Hepatocyte (in vitro differentiated cells): Measurements from ENCODE around the gene JAKMIP3.

Experiments
- EZH2 ChIP-seq: fragments of 200-600 bp; sonication (generic); IDR thresholded peaks from 2 replicates; pipeline ENCODE4 v1.6.1; 2016; ENCODE audit warnings: antibody characterized with exemption, mild to moderate bottlenecking, borderline replicate concordance
- TF ChIP-seq, protein P1 (sequence below): fragments of 200-600 bp; sonication (generic); IDR thresholded peaks from 2 replicates; pipeline ENCODE4 v1.5.1; 2016; ENCODE audit warnings: antibody characterized with exemption, mild to moderate bottlenecking; ENCODE audit not compliant: poor library complexity

DNA sequence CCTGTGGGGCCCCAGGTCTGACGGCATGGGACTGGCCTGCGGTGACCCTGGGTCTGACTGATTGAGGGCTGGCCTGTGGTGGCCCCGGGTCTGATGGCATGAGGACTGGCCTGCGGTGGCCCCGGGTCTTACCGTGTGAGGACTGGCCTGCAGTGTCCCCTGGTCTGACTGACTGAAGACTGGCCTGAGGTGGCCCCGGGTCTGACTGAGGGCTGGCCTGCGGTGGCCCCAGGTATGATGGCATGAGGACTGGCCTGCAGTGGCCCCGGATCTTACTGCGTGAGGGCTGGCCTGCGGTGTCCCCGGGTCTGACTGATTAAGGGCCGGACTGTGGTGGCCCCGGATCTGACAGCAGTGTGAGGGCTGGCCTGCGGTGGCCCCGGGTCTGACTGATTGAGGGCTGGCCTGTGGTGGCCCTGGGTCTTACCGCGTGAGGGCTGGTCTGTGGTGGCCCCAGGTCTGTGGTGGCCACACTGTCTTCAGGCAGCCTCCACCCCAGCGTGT is 10.9 kb downstream of the JAKMIP3 start:
- TF ChIP-seq, protein P1, sequence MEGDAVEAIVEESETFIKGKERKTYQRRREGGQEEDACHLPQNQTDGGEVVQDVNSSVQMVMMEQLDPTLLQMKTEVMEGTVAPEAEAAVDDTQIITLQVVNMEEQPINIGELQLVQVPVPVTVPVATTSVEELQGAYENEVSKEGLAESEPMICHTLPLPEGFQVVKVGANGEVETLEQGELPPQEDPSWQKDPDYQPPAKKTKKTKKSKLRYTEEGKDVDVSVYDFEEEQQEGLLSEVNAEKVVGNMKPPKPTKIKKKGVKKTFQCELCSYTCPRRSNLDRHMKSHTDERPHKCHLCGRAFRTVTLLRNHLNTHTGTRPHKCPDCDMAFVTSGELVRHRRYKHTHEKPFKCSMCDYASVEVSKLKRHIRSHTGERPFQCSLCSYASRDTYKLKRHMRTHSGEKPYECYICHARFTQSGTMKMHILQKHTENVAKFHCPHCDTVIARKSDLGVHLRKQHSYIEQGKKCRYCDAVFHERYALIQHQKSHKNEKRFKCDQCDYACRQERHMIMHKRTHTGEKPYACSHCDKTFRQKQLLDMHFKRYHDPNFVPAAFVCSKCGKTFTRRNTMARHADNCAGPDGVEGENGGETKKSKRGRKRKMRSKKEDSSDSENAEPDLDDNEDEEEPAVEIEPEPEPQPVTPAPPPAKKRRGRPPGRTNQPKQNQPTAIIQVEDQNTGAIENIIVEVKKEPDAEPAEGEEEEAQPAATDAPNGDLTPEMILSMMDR, result no peak
- TF ChIP-seq EZH2, result no peak
